AG04450 (cell line): Measurements from ENCODE around the gene OR2M2. TPM values are rescaled to one million over a fixed set of nuclear protein-coding genes. Genes with fewer than 3 reads are reported as not detected.

Experiments
- CTCF ChIA-PET: fragments of 300-600, 350-600 bp; formaldehyde crosslinking; extraction: SDS; loops from one replicate; lab custom pipeline; 2022; ENCODE audit warnings: antibody characterized with exemption, inconsistent platforms; lab: Charles Lee
- POLR2A ChIA-PET: fragments of 350-600 bp; formaldehyde crosslinking; extraction: SDS; loops from one replicate; lab custom pipeline; 2021; ENCODE audit warnings: antibody characterized with exemption, inconsistent platforms; lab: Yijun Ruan, JAX
- DNase-seq: peaks from one replicate; pipeline ENCODE4 v3.0.0-alpha.2; 2011; ENCODE audit warnings: low read depth, low spot score
- H3K27ac ChIP-seq: one replicate; pipeline ENCODE4 v1.5.1; 2012; ENCODE audit warnings: low read depth, low read length, control low read depth
- H3K27me3 ChIP-seq: one replicate; pipeline ENCODE4 v1.6.0; 2012; ENCODE audit warnings: low read length; ENCODE audit not compliant: control insufficient read depth, insufficient read depth
- H3K4me3 ChIP-seq: 2 replicates; pipeline ENCODE4 v1.5.1; 2011; ENCODE audit warnings: mild to moderate bottlenecking, low read depth, low read length, control low read depth
- H3K9me3 ChIP-seq: 2 replicates; pipeline ENCODE4 v1.5.1; 2012; ENCODE audit warnings: low read length; ENCODE audit not compliant: control insufficient read depth, insufficient read depth
- polyA plus RNA-seq: library from polyadenylated mRNA; depleted of rRNA; stranded (reverse); fragments of >200 nt; gene quantifications from 2 replicates; pipeline ENCODE4 v1.2.3, GENCODE V29; 2011
- TF ChIP-seq, protein P1 (sequence below): IDR thresholded peaks from 2 replicates; pipeline ENCODE4 v1.5.1; 2011; ENCODE audit warnings: low read depth, low read length, control low read depth, inconsistent platforms

The OR2M2 gene
- polyA plus RNA-seq, 1 experiment = not detected

DNA sequence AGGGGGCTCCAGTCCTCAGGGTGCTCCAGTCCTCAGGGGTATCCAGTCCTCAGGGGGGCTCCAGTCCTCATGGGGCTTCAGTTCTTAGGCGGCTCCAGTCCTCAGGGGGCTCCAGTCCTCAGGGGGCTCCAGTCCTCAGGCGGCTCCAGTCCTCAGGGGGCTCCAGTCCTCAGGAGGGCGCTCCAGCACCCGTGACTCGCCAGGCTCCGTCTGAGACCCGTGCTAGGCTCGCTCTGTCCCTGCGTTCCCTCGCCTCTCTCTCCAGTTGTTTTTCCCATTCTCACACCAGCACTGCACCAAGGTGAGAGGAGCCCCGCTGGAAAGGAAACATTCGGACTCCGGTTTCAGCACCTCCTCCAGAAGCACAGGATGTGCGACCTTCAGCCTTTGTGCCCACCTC lies 9.4 kb upstream of the OR2M2 start:
- no peak for DNase-seq
- no peaks in the 10 kb centered on the region for H3K27me3 ChIP-seq
- no peak overlapping the region for H3K4me3 ChIP-seq
- TF ChIP-seq, protein P1, sequence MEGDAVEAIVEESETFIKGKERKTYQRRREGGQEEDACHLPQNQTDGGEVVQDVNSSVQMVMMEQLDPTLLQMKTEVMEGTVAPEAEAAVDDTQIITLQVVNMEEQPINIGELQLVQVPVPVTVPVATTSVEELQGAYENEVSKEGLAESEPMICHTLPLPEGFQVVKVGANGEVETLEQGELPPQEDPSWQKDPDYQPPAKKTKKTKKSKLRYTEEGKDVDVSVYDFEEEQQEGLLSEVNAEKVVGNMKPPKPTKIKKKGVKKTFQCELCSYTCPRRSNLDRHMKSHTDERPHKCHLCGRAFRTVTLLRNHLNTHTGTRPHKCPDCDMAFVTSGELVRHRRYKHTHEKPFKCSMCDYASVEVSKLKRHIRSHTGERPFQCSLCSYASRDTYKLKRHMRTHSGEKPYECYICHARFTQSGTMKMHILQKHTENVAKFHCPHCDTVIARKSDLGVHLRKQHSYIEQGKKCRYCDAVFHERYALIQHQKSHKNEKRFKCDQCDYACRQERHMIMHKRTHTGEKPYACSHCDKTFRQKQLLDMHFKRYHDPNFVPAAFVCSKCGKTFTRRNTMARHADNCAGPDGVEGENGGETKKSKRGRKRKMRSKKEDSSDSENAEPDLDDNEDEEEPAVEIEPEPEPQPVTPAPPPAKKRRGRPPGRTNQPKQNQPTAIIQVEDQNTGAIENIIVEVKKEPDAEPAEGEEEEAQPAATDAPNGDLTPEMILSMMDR = no peak
- POLR2A ChIA-PET = no interaction called here
- no peak overlapping the region for H3K27ac ChIP-seq
- CTCF ChIA-PET = no interaction called here
- H3K9me3 ChIP-seq = peaks cover 15% of the 10 kb centered on the region

- DNase-seq = no peak
- ChIA-PET POLR2A (no interaction called here), CTCF (no interaction called here)
- Histone ChIP-seq H3K4me3 (no peak overlapping the region), H3K27me3 (no peaks in the 10 kb centered on the region), H3K9me3 (peaks cover 28% of the 10 kb centered on the region), H3K27ac (no peak overlapping the region)
- TF ChIP-seq, protein P1 = no peak
Observed at GRCh38 chr1:248183996-248184395, 9.4 kb downstream of the OR2M2 start.

DNA sequence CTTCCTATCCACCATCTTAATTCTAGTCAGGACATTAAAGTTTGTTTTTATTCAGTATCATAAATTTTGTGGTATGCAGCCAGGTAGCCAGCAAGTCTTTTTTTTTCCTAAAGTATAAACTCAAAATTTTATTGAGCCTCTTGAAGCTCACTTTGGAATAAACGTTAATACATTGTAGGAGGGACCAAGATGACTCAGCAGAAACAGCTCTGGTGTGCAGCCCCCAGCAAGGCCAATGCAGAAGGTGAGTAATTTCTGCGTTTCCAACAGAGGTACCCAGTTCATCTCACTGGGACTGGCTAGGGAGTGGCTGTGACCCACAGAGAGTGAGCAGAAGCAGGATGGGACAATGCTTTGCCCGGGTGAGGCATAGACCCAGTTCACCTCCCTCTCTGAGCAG lies 12.7 kb downstream of the OR2M2 start:
- POLR2A ChIA-PET = no interaction called here
- H3K4me3 ChIP-seq = no peak overlapping the region
- no peaks in the 10 kb centered on the region for H3K27me3 ChIP-seq
- CTCF ChIA-PET = no interaction called here
- TF ChIP-seq, protein P1 = no peak
- no peak for DNase-seq
- H3K9me3 ChIP-seq = peaks cover 30% of the 10 kb centered on the region
- no peak overlapping the region for H3K27ac ChIP-seq

DNA sequence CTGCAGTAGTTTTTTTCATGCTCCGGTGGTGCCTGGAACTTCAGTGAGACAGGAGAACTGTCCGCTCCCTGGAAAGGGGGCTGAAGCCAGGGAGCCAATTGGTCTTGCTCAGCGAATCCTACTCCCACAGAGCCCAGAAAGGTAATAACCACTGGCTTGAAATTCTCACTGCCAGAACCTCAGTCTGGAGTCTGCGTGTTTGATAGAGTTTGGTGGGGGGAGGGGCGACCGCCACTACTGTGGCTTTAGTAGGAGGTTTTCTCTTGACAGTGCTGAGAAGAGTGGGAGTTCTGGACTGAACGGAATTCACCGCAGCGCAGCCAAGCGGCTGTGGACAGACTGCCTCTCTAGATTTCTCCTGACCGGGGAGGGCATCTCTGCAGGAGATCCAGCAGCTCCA lies 14.4 kb downstream of the OR2M2 start:
- CTCF ChIA-PET = no interaction called here
- no peak overlapping the region for H3K27ac ChIP-seq
- peaks cover 30% of the 10 kb centered on the region for H3K9me3 ChIP-seq
- POLR2A ChIA-PET = no interaction called here
- H3K27me3 ChIP-seq = no peaks in the 10 kb centered on the region
- TF ChIP-seq, protein P1 = no peak
- no peak for DNase-seq
- H3K4me3 ChIP-seq = no peak overlapping the region

DNA sequence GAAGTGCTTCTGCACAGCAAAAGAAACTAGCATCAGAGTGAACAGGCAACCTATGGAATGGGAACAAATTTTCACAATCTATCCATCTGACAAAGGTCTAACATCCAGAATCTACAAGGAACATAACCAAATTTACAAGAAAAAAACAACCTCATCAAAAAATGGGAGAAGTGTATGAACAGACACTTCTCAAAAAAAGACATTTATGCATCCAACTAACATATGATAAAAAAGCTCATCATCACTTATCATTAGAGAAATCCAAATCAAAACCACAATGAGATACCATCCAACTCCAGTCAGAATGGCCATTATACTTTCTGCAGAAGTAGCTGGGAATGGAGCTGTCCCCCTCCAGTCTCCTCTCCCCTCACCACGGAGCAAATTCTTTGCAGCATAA lies 19.5 kb downstream of the OR2M2 start:
- Histone ChIP-seq H3K9me3 (peaks cover 10% of the 10 kb centered on the region), H3K27me3 (no peaks in the 10 kb centered on the region), H3K4me3 (no peak overlapping the region), H3K27ac (no peak overlapping the region)
- ChIA-PET POLR2A (no interaction called here), CTCF (no interaction called here)
- DNase-seq = no peak
- TF ChIP-seq, protein P1 = no peak
